Right lobe of liver (tissue), 6 donors: ENCODE data around the gene POLR2E. TPM values are rescaled to one million over a fixed set of nuclear protein-coding genes. Genes with fewer than 3 reads are reported as not detected.

Experiments used
- ATAC-seq, 4 donors: fragments of 200-7000 bp; cut with Tn5 transposase; one replicate each; pipeline ENCODE4 v1.9.1; 2020; ENCODE audit warnings: mild to moderate bottlenecking in 4 of 4, moderate library complexity in 4 of 4
- DNase-seq, 3 donors: peaks; one replicate each; pipeline ENCODE4 v3.0.0-alpha.2; 2020
- H3K27ac ChIP-seq, 3 donors: fragments of 200-600 bp; one replicate each; pipeline ENCODE4 v1.8.0; 2022
- H3K27me3 ChIP-seq, 2 donors: fragments of 200-600 bp; one replicate each; pipeline ENCODE4 v1.8.0; 2022
- H3K36me3 ChIP-seq, 4 donors: fragments of 200-600 bp; sonication (generic) in 1 of 4; one replicate each; pipeline versions ENCODE4 v1.5.1 to v1.8.0; 2017 to 2022; ENCODE audit warnings: control low read depth in 1 of 4
- H3K4me1 ChIP-seq, 4 donors: fragments of 200-600 bp; sonication (generic) in 1 of 4; one replicate each; pipeline versions ENCODE4 v1.5.1 to v1.8.0; 2017 to 2022; ENCODE audit warnings: control low read depth in 1 of 4
- H3K4me3 ChIP-seq, 3 donors: fragments of 200-600 bp; one replicate each; pipeline ENCODE4 v1.8.0; 2022
- H3K9me3 ChIP-seq, 4 donors: fragments of 200-600 bp; sonication (generic) in 1 of 4; one replicate each; pipeline versions ENCODE4 v1.5.1 to v1.8.0; 2017 to 2022; ENCODE audit warnings: control low read depth in 1 of 4
- POLR2A ChIP-seq: fragments of 450-650 bp; IDR thresholded peaks from one replicate; pipeline ENCODE4 v1.6.1; 2017; ENCODE audit warnings: antibody characterized with exemption, mild to moderate bottlenecking
- WGBS: methylation state at CpG from one replicate; pipeline ENCODE4 v1.1.6; 2018; ENCODE audit warnings: low coverage, low lambda C conversion rate; ENCODE audit not compliant: insufficient coverage; ENCODE audit errors: missing lambda C conversion rate; 5-methylcytosine and 5-hydroxymethylcytosine counted together
- intact Hi-C, 2 donors: fragments of 100-400 bp; cut with DNase I; formaldehyde crosslinking; loops; one replicate each; pipeline versions ENCODE4 v1.11.2 to v1.14.1; 2022
- total RNA-seq, 6 experiments: library from RNA; depleted of rRNA in 2 of 6; stranded (reverse); fragments of >200 nt in 2 of 6; fragmentation: NEBNext Ultra II Directional in 3 of 6; extraction: Animal tissue kit (Norgen Biotek cat#: 25700) in 3 of 6; gene quantifications; one replicate each; pipeline versions ENCODE4 v1.1.0 to v1.2.4, GENCODE V29; 2016 to 2023
- TF ChIP-seq, protein P1 (sequence below), 4 donors: fragments of 200-600 bp in 3 of 4; fragments of 450-650 bp in 1 of 4; IDR thresholded peaks; one replicate each; pipeline versions ENCODE4 v1.5.1 to v1.8.0; 2016 to 2022; ENCODE audit warnings: antibody characterized with exemption in 4 of 4, mild to moderate bottlenecking in 2 of 4
- donor health status: DM: no; HTN: yes; CAD: no.
- donor health status: DM: no; HTN: no; CAD: no.
- donor health status: DM: no; HTN: no; CAD: no.
- donor health status: DM: no; HTN: yes; CAD: no.
- donor health status: DM: no; HTN: yes; CAD: no.

The POLR2E gene
- total RNA-seq, 6 experiments from 2014 or later: 112 to 256 (median 131) TPM

GRCh38 chr19:1089891-1090290 is 5.3 kb downstream of the POLR2E start:
- WGBS: 63% methylated on average over 14 of the region's 22 CpGs
- intact Hi-C loops: no loop called here

DNA sequence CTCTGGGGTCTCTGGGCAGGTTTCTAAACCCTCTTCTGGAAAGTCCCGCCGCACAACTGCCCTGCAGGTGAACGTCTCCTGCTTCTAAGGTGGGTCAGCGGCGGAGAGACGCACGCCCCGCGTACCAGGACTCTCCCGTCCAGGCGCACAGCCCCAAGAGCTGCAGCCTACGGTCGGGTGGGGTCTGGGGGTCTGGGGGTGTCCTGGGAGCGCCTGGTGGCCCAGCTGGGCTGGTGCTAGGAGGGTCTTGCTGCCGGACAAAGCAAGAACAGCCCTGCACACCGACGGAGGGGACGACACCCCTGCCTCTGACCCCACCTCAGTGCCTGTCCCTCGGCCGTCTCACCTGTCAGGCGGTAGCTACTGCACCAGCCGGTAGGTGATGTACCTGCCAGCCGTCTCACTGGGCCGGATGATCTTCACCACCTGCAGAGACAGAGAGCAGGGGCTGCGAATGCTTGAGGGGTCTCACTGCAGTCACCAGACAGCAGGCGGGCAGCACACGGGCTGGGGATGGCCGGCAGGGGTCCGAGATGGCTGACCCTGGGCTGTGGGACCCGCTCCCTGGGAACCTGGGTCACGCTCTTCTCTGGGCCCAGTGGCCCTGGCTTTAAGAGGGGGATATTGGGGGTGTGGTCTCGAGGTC is 5.9 kb downstream of the POLR2E start:
- Histone ChIP-seq H3K9me3 (no peaks in the 10 kb centered on the region), H3K36me3 (peaks cover 0 to 44% (median 19%) of the 10 kb centered on the region in 4 donors)
- intact Hi-C loops: no loop called here

More at GRCh38 chr19:1089891-1090290, 5.3 kb downstream of the POLR2E start:
- H3K4me3 ChIP-seq: no peak overlapping the region
- H3K27ac ChIP-seq: no peak overlapping the region
- ATAC-seq (no peak), DNase-seq (peak in 1 of 3 donors; percentile 31)
- H3K9me3 ChIP-seq: no peaks in the 10 kb centered on the region
- H3K4me1 ChIP-seq: peaks cover 0 to 12% (median 4%) of the 10 kb centered on the region in 4 donors
- no peaks in the 10 kb centered on the region for H3K27me3 ChIP-seq
- TF ChIP-seq, protein P1, sequence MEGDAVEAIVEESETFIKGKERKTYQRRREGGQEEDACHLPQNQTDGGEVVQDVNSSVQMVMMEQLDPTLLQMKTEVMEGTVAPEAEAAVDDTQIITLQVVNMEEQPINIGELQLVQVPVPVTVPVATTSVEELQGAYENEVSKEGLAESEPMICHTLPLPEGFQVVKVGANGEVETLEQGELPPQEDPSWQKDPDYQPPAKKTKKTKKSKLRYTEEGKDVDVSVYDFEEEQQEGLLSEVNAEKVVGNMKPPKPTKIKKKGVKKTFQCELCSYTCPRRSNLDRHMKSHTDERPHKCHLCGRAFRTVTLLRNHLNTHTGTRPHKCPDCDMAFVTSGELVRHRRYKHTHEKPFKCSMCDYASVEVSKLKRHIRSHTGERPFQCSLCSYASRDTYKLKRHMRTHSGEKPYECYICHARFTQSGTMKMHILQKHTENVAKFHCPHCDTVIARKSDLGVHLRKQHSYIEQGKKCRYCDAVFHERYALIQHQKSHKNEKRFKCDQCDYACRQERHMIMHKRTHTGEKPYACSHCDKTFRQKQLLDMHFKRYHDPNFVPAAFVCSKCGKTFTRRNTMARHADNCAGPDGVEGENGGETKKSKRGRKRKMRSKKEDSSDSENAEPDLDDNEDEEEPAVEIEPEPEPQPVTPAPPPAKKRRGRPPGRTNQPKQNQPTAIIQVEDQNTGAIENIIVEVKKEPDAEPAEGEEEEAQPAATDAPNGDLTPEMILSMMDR (IDR thresholded peaks at IDR 0.05): no peak
- TF ChIP-seq POLR2A: no peak
- peaks cover 0 to 44% (median 19%) of the 10 kb centered on the region in 4 donors for H3K36me3 ChIP-seq

GRCh38 chr19:1088416-1089010 is 6.7 kb downstream of the POLR2E start:
- intact Hi-C loops: no loop called here
- WGBS: 46% methylated on average over 7 of the region's 27 CpGs

More for the DNA sequence above, 5.9 kb downstream of the POLR2E start:
- 50% methylated on average over 11 of the region's 32 CpGs for WGBS
- Histone ChIP-seq H3K27me3 (no peaks in the 10 kb centered on the region), H3K4me3 (no peak overlapping the region), H3K4me1 (peaks cover 0 to 12% (median 4%) of the 10 kb centered on the region in 4 donors), H3K27ac (no peak overlapping the region)
- TF ChIP-seq POLR2A: no peak
- TF ChIP-seq, protein P1 (IDR thresholded peaks at IDR 0.05): no peak
- ATAC-seq (no peak), DNase-seq (peak in 1 of 3 donors; percentile 26)

DNA sequence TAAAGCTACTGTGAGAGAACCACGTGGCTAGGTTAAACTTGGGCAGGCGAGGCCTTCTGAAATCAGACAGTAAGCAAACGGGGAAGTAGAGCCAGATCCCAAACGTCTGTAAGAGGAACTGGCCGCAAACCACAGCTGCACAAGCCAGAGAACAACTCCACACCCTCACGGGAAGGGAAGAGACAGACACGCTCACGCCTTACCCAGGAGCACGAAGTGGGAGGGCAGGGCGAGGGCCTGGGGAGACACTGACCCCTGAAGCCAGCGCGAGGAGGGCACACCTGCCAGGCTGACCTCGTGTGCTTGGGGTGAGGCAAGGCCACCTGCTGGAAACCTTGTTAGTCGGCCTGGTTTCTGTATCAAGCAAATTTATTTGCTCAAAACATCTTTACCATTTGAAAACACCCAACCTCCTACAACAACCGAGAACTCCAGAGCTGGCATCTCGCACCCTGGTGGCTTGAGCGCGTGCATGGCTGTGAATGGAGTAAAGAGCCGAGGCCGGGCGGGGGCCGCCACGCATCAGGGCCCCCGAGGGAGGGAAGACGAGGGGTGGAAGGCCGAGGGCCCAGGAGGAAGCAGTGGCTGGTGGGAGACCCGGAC is 7.3 kb downstream of the POLR2E start:
- Histone ChIP-seq H3K4me1 (peaks cover 0 to 3% (median 0%) of the 10 kb centered on the region in 4 donors), H3K9me3 (no peaks in the 10 kb centered on the region), H3K27ac (peak overlapping the region in 1 of 3 donors; percentile 37), H3K27me3 (no peaks in the 10 kb centered on the region), H3K4me3 (no peak overlapping the region), H3K36me3 (peaks cover 0 to 44% (median 19%) of the 10 kb centered on the region in 4 donors)
- no peak for TF ChIP-seq POLR2A
- TF ChIP-seq, protein P1 (IDR thresholded peaks at IDR 0.05): no peak
- WGBS: 53% methylated on average over 16 of the region's 27 CpGs
- intact Hi-C loops: no loop called here
- ATAC-seq: peak; percentile 16 to 67 (median 33)
- no peak for DNase-seq

More at GRCh38 chr19:1088416-1089010, 6.7 kb downstream of the POLR2E start:
- TF ChIP-seq POLR2A: no peak
- TF ChIP-seq, protein P1 (IDR thresholded peaks at IDR 0.05): no peak
- Histone ChIP-seq H3K27ac (peak overlapping the region in 1 of 3 donors; percentile 37), H3K4me3 (no peak overlapping the region), H3K4me1 (peaks cover 0 to 6% (median 3%) of the 10 kb centered on the region in 4 donors), H3K36me3 (peaks cover 0 to 44% (median 19%) of the 10 kb centered on the region in 4 donors), H3K27me3 (no peaks in the 10 kb centered on the region), H3K9me3 (no peaks in the 10 kb centered on the region)
- ATAC-seq (peak in 3 of 4 donors; percentile 2 to 38 (median 27)), DNase-seq (no peak)
